Measurements from ENCODE around the gene CYB5R3.
"Not testable (repeated sequence)": the region's sequence is repeated elsewhere in the genome, so short reads cannot be mapped to it uniquely, and the experiment has no call there.

CYB5R3 gene

DNA sequence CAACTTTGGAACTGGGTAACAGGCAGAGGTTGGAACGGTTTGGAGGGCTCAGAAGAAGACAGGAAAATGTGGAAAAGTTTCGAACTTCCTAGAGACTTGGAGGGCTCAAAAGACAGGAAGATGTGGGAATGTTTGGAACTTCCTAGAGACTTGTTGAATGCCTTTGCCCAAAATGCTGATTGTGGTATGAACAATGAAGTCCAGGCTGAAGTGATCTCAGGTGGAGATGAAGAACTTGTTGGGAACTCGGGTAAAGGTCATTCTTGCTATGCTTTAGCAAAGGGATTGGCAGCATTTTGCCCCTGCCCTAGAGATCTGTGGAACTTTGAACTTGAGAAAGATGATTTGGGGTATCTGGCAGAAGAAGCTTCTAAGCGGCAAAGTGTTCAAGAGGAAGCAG lies 28.7 kb upstream of the CYB5R3 start:
- DNase-seq = not testable (repeated sequence)

- no peak for DNase-seq
Observed at GRCh38 chr22:42676059-42676607, 26.9 kb upstream of the CYB5R3 start.

GRCh38 chr22:42673898-42674401 lies 24.8 kb upstream of the CYB5R3 start:
- DNase-seq = no peak

DNA sequence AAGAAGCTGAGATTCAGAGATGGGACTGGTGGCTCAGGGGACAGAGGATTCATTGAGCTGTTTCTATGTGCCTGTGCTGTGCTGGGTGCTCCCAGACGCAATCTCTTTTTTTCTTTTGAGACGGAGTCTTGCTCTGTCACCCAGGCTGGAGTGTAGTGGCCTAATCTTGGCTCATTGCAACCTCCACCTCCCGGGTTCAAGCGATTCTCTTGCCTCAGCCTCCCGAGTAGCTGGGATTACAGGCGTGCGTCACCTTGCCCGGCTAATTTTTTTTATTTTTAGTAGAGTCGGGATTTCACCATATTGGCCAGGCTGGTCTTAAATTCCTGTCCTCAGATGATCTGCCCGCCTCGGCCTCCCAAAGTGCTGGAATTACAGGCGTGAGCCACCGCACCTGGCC lies 23.9 kb upstream of the CYB5R3 start:
- DNase-seq = not testable (repeated sequence)

DNA sequence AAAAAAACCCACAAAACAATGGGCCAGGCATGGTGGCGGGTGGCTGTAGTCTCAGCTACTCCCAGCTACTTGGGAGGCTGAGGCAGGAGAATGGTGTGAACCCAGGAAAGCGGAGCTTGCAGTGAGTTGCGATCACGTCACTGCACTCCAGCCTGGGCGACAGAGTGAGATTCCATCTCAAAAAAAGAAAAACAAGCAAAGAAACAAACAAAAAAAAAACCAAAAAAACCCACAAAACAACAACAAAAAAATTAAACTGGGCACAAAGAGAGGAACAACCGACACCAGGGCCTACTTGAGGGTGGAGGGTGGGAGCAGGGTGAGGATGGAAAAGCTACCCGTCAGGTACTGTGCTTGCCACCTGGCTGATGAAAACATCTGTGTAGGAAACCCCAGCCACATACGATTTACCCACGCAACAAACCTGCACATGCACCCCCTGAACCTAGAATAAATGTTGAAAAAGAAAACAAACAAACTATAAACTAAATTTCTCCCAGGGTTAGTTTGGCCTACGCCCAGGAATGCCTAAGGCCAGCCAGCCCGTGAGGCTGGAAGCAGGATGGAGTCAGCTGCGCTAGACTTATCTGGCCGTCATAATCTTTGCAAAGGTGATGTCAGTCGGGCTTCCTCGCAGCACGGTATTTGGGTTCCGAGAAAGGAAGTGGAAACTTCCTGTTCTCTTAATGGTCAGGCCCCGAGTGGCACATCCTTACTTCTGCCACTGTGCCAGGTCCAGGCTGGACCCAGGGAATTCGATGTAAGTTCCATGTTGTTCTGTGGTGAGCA lies 21.9 kb upstream of the CYB5R3 start:
- DNase-seq = no peak

GRCh38 chr22:42670046-42670445 lies 20.9 kb upstream of the CYB5R3 start:
- no peak for DNase-seq

GRCh38 chr22:42666393-42666792 lies 17.2 kb upstream of the CYB5R3 start:
- DNase-seq = not testable (repeated sequence)

- no peak for DNase-seq
Observed at GRCh38 chr22:42664976-42665831, 16.0 kb upstream of the CYB5R3 start.

- peak; percentile 60 for DNase-seq
Observed at GRCh38 chr22:42661985-42662831, 13.0 kb upstream of the CYB5R3 start.

DNA sequence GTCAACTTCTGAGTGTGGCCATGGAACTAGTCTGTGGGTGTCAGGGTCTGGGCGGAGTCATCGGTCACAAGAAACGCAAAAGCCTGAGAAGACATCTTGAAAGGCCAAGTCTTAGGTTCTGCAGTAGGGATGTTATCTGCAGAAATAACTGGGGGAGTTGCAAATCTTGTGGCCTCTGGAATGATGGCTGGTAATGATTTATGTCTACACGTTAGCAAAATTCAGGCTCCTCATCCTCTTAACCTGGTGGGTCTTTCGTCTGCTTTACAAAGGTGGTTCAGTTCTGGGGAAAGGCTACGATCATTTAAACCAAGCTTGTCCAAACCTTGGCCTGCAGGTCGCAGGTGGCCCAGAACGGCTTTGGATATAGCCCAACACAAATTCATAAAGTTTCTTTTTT lies 7.4 kb upstream of the CYB5R3 start:
- DNase-seq = no peak

GRCh38 chr22:42655693-42656092 lies 6.5 kb upstream of the CYB5R3 start:
- no peak for DNase-seq

DNA sequence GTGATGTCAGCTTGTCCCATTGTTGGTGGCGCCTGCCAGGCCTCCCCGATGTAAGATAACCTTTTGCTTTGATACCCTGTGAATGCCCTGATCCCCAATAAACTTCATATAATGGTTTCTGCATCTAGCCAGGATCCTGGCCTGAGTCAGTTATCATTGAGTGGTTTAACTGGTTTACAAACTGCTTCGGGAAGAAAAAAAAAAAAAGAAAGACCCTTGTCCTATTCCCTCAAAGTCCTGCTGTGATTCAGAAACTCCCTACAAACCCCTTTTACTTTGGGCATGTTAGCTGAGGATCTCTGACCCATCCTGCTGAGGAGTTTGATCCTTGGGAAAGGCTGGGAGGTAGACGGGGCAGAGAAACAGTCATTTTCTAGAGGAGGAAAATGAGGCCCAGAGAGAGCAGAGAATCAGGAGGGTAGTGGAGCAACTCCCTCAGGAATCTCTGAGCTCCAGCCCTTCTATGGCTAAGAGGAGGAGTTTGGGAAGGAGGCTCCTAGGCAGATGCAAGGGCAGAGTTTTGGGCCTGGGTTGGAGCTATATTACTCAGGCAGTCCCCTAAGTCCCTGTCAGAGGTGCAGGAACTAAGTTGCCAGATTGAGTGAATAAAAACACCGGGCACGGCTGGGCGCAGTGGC lies 5.4 kb upstream of the CYB5R3 start:
- DNase-seq = no peak

DNA sequence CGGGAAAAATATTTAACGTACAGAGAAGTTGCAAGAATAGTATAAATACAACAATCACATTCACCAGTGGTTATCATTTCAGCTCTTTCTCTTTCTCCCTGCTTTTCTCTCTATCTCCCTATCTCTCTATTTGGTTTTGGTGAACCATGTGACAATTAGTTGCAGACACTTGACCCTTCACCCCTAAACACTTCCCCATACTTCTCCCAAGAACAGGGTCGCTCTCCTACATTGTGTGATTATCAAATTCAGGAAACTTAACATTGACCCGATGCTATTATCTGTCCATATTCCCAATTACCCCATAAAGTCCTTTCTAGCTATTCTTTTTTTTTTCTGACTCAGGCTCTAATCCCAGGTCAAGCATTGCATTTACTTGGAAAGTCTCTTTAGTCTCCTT lies 4.8 kb upstream of the CYB5R3 start:
- DNase-seq = no peak

DNA sequence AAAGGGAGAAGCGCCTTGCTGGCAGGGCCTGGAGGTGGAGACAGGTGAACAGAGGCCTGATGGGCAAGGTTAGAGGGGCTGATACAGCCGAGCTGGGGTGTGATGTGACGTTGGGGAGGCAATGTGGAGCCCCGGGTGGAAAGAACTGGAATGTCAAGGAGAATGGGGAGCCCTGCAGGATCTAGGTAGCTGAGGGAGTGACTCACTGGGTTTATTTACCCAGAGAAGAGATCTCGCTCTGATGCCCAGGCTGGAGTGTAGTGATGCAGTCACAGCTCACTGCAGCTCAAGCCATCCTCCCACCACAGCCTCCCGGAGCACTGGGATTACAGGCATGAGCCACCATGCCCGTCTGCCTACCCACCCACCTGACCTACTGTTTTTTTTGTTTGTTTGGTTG lies 1.9 kb upstream of the CYB5R3 start:
- peak; percentile 63 for DNase-seq

DNA sequence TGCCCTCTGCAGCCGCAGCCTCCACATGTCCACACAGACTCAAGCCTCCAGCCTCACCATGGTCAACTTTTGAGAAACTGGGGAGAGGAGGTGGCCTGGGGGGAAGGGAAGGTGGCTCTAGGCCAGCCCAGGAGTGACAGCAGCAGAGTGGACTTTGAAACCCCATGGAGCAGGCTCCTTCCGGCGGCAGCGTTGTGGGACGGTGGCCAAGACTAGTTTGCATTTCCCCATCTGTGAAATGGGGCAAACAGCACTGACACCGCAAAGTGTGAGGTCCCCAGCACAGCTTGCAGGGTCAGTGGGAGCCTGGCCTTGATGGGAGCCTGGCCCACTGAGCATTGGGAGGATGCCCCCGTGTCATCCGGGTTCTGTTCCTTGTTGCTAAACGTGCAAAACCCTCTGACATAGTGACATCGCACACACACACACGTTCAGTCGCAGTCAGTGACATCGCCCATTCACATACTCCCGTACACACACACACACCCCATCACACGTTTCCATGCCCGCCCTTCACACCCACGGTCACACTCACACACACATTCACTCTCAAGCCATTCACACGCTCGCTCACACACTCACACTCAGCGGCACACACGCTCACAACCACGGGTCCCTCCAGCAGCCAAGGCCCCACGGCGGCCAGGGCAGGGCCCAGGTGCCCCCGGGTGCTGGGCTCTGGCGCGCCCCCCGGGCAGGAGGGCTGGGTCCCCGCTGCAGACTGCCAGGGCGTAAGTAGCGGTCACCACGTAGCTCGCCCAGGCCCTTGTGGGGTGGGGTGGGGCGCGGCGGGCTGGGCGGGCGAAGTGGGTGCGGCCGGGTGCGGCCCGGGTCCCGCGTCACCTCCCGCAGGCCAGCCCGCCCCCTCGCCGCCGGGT lies 585 bp downstream of the CYB5R3 start:
- DNase-seq = peak; percentile 28

GRCh38 chr22:42648017-42648367 lies 1.2 kb downstream of the CYB5R3 start:
- DNase-seq = no peak

DNA sequence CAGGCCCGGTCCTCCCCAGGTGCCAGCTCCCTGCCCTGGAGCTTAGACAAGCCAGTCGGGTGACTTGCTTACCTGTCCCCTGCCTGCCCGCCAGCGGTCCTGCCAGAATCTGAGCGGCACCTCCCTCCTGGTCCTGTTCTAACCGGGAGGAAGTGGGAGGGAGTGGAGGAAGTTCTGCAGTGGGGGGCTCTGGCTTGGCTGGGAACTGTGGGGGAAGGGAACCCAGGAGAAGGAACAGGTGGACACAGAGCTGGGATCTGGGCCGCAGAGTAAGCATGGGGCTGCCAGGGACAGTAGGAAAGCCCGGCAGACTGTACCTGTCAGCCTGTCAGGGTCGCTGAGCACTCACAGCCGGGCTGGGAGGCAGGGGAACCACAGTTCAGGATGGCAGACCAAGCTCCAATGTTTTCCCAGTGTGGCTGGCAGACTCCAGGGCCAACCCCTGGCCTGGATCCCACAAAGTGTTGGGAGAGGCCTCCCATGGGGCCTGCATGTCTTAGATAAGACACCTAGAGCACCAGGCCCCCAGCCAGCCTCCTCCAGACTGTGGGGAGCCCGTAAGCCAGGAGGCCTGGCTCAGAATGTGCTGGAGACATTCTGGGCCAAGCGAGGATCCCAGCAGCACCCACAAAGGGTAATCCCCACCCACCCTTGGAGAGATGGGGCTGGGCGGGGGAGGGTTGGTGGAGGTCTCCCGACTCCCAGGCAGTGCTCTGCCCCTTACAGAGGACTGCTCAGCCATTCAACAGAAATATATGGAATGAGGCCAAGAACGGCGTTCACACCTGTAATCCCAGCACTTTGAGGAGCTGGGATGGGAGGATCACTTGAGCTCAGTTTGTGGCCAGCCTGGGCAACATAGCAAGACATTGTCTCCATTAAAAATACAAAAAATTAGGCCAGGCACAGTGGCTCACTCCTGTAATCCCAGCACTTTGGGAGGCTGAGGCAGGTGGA lies 2.3 kb downstream of the CYB5R3 start:
- DNase-seq = no peak

DNA sequence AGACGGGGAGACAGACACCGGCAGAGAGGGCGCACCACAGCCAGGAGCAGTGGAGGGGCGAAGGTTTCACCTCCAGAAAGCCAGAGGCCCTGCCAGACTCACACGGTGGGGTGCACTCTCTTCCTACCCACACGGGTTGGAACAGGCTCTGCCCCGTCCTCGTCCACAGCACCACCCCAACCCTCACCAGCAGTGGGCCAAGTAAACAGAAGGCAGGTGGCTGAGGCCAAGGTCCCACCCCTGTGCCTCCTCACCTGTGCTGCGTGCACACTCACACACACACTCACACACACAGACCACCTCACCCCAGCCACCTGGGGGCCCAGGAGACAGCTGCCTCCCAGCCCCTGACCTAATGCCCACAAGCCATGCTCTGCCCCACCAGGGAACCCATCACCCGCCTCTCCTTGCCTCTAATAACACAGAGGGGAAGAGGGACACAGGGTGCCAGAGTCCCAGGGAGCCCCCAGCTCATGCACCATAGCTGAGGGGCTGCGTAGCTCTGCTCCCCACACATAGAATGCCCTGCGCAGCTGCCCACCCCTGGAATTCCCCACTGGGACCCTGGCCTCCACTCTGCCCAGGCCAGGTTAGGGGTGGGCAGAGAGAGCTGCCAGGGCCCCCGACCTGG lies 3.1 kb downstream of the CYB5R3 start:
- no peak for DNase-seq

DNA sequence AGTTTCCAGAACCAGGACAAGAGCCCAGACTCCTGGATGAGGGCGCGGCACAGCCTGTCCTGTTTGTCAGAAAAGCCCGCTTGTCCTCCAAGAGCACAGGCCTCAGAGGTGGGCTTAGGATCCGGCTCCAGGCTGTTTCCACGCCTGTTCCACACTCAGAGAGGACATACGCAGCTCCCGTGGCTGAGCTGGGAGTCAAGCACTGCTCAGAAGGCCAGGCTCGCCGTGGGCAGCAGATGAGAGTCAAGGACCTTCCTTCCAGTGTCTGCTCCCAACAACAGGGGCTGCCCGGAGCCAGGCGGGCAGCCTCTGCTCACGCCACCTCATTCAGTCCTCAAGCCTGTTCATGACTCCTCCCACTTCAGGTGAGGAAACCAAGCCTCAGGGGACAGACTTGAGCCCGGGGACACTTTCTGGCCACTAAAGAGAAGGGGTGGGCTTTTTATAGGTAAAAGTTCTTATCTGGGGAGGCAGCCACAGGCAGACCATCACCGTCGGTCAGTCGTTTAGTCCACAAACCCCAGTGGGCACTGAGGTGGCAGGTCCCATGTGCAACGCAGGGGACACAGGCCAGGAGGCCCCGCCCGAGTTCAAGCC lies 3.8 kb downstream of the CYB5R3 start:
- DNase-seq = no peak

Data from HCEC 1CT (cell line).